ENCODE measurements around the gene PRKAG2.

- TF ChIP-seq CTCF (IDR thresholded peaks at IDR 0.05; ENCODE audit: low read depth, low read length, poor library complexity, severe bottlenecking) (no peak), EZH2phosphoT487 (IDR thresholded peaks at IDR 0.05; ENCODE audit: borderline replicate concordance, low read length) (no peak)
Observed at GRCh38 chr7:151794508-151795167, 82.3 kb downstream of the PRKAG2 start.

Data from DOHH2 (cell line).